Testis (tissue), 2 donors: ENCODE data around the gene FAM240A.

Experiments
- POLR2A ChIP-seq: fragments of 450-650 bp; IDR thresholded peaks from one replicate; pipeline ENCODE4 v1.6.1; 2017; ENCODE audit warnings: antibody characterized with exemption, mild to moderate bottlenecking, moderate library complexity
- TF ChIP-seq, protein P1 (sequence below), 3 experiments: fragments of 450-650 bp in 2 of 3; fragments of 200-600 bp in 1 of 3; sonication (generic) in 1 of 3; IDR thresholded peaks; one replicate each; pipeline ENCODE4 v1.5.1; 2016 to 2019; ENCODE audit warnings: antibody characterized with exemption in 3 of 3, mild to moderate bottlenecking in 2 of 3, moderate library complexity in 1 of 3

DNA sequence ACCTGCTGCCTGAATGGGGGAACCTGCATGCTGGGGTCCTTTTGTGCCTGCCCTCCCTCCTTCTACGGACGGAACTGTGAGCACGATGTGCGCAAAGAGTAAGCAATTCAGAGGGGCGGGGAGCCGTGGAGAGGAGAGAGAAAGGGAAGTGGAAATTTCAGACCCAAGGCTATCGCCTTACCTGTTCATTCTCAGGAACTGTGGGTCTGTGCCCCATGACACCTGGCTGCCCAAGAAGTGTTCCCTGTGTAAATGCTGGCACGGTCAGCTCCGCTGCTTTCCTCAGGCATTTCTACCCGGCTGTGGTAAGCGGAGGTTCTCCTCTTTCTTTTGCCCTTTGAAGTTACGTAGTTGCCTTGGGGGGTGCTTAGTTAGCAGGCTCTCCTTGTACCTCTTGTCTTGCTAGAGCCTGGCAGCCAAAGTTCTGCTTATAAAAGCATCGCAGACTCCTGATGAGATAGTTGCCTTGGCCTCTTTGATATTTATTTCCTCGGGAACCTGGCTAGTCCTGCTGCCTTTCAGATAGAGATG, 32.5 kb upstream of the FAM240A start:
- TF ChIP-seq POLR2A, result no peak
- TF ChIP-seq, protein P1, sequence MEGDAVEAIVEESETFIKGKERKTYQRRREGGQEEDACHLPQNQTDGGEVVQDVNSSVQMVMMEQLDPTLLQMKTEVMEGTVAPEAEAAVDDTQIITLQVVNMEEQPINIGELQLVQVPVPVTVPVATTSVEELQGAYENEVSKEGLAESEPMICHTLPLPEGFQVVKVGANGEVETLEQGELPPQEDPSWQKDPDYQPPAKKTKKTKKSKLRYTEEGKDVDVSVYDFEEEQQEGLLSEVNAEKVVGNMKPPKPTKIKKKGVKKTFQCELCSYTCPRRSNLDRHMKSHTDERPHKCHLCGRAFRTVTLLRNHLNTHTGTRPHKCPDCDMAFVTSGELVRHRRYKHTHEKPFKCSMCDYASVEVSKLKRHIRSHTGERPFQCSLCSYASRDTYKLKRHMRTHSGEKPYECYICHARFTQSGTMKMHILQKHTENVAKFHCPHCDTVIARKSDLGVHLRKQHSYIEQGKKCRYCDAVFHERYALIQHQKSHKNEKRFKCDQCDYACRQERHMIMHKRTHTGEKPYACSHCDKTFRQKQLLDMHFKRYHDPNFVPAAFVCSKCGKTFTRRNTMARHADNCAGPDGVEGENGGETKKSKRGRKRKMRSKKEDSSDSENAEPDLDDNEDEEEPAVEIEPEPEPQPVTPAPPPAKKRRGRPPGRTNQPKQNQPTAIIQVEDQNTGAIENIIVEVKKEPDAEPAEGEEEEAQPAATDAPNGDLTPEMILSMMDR (IDR thresholded peaks at IDR 0.05), result no peak
